ENCODE data around the gene PDE4A.
"Not testable (repeated sequence)": the region's sequence is repeated elsewhere in the genome, so short reads cannot be mapped to it uniquely, and the experiment has no call there.

Gene PDE4A

DNA sequence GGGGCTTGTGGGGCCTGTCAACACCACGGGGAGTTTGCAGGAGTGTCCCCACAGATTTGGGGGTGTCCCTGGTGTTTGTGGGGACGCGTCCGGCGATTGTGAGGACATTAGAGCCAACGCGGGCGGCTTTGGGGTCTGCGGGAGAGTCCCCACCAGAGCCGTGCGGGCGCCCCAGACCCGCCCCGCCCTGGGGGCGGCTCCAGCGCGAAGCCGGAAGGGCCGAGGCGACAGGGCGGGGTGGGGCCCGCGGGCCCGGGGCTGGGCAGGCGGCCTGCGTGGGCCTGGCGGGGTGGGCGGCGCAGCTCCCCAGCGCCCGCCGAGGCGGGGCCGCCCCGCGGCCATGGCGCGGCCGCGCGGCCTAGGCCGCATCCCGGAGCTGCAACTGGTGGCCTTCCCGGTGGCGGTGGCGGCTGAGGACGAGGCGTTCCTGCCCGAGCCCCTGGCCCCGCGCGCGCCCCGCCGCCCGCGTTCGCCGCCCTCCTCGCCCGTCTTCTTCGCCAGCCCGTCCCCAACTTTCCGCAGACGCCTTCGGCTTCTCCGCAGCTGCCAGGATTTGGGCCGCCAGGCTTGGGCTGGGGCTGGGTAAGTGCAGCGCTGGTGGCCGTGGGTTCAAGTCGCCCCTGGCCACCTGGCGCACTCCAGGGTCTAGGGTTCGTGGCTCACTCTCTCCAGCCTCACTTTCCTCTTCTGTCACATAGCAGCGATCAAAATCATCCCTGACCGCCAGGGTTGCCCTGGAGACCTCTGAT, 10.3 kb downstream of the PDE4A start:
- no peak for DNase-seq

GRCh38 chr19:10431254-10431942, 11.1 kb downstream of the PDE4A start:
- no peak for DNase-seq

DNA sequence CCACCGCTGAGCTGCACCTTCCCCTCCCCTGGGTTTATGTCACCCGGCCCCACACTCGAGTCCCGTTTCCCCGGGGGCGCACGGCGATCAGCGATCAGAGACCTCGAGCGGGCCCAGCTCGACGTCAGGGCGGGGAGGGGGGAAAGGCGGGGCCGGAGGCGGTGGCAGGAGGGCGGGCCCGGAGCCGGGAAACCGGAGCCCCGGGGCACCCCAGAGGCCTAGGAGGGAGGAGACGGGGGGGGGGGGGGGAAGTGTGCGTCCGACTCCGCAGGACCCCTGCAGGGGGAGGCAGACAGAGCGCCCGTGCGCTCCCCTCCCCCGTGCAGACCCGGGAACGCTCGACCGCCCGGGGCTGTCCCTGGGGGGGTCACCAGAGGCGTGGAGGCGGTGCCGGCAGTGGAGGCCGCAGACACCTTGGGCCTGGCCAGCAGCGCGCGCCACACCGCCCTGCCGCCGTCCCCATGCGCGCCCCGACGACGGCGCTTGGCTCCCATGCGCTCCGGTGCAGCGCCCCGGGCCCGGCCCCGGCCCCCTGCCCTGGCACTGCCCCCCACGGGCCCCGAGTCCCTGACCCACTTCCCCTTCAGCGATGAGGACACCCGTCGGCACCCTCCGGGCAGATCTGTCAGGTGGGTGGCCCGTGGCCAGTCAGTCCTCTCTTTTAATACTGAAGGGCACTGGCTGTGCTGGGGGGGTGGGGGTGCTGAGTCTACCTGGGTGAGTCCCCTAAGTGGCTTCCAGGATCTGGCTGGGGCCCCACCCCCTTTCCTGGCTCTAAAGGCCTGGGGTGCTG, 11.8 kb downstream of the PDE4A start:
- peak; percentile 49 to 50 for DNase-seq

DNA sequence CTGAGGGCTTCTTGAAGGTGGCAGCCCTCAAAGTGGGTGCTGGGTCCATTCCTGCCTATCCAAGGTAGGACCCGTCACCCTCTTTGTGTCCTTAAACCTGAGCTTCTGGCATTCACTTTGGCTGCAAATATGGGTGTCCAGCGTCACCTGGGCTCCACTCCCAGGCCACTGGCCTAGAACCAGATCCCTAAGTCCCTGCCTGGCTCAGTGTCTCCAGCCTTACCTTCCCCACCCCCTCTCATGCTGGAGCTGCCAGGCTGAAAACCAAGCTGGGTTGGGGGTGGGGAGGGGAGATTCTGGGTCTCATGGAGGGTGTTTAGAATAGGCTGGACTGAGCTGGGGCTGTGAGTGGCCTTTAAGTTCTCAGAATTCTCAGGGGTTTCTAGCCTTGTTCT, 12.4 kb downstream of the PDE4A start:
- DNase-seq: no peak

DNA sequence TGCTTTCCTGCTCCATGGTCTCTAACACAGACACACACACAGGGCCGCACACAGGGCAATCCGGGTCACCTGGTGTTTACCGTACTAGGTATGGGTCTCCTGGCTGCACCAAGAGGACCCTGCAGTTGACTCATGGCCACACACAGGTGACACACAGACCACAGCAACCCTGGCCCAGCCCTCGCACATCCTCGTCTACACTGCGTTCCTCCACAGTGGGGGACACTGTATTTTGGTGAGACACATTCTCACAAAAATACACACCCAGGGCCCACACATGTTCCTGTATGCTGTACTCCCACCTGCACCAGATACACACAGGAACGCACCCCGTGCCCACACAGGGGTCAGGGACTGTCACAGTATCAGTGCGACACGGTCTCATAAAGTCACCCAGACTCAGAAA, 12.8 kb downstream of the PDE4A start:
- DNase-seq: no peak

DNA sequence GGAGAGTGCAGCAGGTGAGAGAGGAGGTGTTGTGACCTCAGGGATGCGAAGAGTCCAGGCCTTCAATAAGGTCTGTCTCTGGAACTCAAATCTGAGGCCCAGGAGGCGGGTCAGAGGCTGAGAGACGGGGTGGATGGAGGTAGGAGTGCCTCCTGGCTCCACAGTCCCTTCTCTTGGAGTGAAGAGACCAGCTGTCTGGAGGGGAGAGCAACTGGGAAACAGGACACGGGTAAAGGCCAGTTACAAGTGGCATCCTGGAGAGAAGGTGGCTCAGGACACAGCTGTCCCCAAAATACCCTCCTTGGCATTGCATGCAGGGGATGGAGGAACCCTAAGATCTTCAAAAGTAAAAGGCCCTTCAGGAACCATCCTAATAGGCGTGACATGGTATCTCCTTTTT, 19.2 kb downstream of the PDE4A start:
- no peak for DNase-seq

GRCh38 chr19:10442698-10443097, 22.4 kb downstream of the PDE4A start:
- no peak for DNase-seq

DNA sequence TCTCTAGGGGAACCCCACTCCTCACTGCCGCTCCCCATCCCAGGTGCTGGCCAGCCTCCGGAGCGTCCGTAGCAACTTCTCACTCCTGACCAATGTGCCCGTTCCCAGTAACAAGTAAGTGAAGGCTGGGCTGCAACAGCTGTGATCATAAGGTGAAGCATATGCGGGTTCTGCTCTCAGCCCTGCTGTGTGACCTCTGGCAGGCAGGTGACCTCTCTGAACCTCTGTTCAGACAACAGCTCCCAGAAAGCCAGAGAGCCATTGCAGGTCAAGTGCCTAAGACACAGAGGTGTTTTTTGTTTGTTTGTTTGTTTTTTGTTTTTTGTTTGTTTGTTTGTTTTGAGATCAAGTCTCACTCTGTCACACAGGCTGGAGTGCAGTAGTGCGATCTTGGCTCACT, 28.7 kb downstream of the PDE4A start:
- DNase-seq: no peak

- no peak for DNase-seq
Observed at GRCh38 chr19:10450191-10450852, 30.0 kb downstream of the PDE4A start.

GRCh38 chr19:10450853-10451609, 30.7 kb downstream of the PDE4A start:
- DNase-seq: no peak

DNA sequence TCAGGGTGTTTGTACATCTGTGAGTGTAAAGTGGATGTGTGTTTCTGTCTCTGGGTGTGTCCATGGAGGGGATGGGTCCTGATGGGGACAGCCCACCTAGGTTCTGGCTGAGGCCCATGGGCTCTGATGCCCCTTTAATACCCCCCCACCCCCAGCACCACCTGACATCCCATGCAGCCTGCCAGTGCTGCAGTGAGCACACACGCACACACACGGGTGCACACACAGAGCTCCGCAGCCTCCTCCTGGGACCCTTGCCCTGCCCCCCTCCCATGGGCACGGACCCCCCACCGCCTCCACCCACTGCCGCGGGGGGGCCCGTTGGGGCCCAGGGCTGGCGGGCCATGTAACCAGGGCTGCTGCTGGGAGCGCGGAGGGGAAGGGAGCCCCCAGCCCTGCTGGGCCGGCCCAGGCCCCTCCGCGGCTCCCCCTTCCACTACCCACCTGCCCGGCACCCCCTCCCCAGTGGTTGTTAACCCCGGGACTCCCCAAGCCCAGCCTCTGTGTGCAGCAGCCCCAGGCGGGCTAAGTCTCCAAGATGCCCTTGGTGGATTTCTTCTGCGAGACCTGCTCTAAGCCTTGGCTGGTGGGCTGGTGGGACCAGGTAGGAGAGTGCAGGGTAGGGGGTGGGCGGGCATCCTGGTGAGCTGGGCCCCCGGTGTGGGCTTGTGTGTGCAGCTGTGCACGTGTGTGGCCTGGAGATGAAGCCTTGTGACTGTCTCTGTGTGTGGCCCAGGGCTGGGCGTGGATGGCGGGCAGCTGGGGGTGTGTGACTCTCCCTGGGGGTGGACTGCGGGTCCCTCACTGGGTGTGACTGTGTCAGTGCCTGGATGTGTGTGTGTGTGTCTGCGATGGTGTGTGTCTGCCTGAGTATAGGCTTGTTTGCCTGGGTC, 32.6 kb downstream of the PDE4A start:
- DNase-seq: no peak

GRCh38 chr19:10453852-10454251, 33.5 kb downstream of the PDE4A start:
- no peak for DNase-seq

DNA sequence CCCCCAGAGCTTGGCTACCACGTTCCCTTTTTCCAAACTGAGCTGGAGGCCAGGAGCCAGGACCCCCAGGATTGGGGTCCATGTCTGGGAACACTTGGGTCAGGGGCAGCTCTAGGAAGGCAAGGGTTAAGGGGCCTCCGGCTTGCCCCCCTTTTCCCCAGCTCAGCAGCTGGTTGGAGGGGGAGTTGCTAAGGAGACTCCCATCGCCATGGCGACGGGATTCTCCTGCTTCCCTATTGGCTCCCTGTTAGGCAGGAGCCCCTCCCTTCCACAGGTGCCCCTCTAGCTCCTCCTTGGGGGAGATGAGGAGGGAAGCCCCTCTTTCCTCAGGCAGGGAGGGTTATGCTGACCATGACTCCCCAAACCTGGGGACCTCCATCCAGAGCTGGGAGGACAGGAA, 33.9 kb downstream of the PDE4A start:
- no peak for DNase-seq

DNA sequence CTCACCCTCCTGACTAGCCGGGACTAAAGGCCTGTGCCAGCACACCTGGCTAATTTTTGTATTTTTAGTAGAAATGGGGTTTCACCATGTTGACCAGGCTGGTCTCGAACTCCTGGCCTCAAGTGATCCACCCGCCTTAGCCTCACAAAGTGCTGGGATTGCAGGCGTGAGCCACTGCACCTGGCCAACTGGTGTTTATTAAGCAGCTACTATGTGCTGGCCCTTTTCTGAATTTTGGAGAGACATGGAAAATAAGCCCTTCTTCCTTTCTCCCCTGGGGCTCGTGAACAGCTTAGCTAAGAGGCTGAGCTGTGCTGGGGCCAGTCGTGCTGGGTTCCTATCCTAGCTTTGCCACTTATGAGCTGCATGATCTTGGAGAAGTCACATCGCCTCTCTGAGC, 38.4 kb downstream of the PDE4A start:
- not testable (repeated sequence) for DNase-seq

GRCh38 chr19:10460714-10461046, 40.3 kb downstream of the PDE4A start:
- no peak for DNase-seq

DNA sequence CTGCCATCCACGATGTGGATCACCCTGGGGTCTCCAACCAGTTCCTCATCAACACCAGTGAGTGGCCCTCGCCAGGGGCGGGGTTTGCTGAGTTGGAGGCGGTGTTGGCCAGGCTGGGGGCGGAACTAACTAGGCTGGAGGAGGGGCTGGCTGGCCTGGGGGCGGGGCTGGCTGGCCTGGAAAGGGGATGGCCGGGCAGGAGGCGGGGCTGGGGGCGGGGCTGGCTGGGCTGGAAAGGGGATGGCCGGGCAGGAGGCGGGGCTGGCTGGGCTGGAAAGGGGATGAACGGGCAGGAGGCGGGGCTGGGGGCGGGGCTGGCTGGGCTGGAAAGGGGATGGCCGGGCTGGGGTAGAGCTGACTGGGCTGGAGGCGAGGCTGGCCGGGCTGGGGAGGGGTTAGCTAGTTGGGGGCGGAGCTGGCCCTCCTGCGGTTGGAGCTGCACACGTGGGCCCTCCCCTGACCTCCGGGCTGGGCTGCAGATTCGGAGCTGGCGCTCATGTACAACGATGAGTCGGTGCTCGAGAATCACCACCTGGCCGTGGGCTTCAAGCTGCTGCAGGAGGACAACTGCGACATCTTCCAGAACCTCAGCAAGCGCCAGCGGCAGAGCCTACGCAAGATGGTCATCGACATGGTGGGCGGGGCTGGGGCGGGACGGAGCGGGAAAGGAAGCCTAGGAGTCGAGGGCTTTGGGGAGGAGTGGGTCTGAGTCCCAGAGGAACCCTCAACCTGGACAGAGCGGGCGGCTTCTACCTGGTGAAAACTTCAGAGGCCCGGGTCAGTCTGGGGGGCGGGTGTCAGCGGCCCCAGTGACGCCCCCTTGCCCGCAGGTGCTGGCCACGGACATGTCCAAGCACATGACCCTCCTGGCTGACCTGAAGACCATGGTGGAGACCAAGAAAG, 41.0 kb downstream of the PDE4A start:
- peak; percentile 75 to 78 for DNase-seq

GRCh38 chr19:10462042-10462441, 41.7 kb downstream of the PDE4A start:
- not testable (repeated sequence) for DNase-seq

GRCh38 chr19:10462557-10462956, 42.2 kb downstream of the PDE4A start:
- DNase-seq: no peak

- DNase-seq: no peak
Observed at GRCh38 chr19:10464456-10464855, 44.1 kb downstream of the PDE4A start.

- no peak for DNase-seq
Observed at GRCh38 chr19:10467104-10467706, 46.9 kb downstream of the PDE4A start.

Data from activated CD4-positive, alpha-beta T cell treated with anti-CD3 and anti-CD28 coated beads, Interleukin-2, amount 50 U/mL, for 4 hours (primary cell).